Effector memory CD4-positive, alpha-beta T cell (primary cell): ENCODE data around the gene TAC4.

ENCODE experiments used
- DNase-seq, 3 donors: peaks; one replicate each; pipeline ENCODE4 v3.0.0-alpha.2; 2020
- H3K27ac ChIP-seq: 2 replicates; pipeline ENCODE4 v1.7.0; 2013; ENCODE audit warnings: mild to moderate bottlenecking, low read length, moderate library complexity; ENCODE audit not compliant: insufficient read depth, poor library complexity, severe bottlenecking
- H3K27me3 ChIP-seq: replicated peaks from 2 replicates; pipeline ENCODE4 v1.7.0; 2013; ENCODE audit warnings: mild to moderate bottlenecking, low read length; ENCODE audit not compliant: insufficient read depth, control insufficient read depth, poor library complexity, severe bottlenecking
- H3K36me3 ChIP-seq: 2 replicates; pipeline ENCODE4 v1.7.0; 2013; ENCODE audit warnings: mild to moderate bottlenecking, low read length, moderate library complexity; ENCODE audit not compliant: control insufficient read depth, insufficient read depth
- H3K4me1 ChIP-seq: 2 replicates; pipeline ENCODE4 v1.7.0; 2013; ENCODE audit warnings: low read length, mild to moderate bottlenecking; ENCODE audit not compliant: control insufficient read depth, insufficient read depth, poor library complexity, severe bottlenecking
- H3K4me3 ChIP-seq: 2 replicates; pipeline ENCODE4 v1.7.0; 2013; ENCODE audit warnings: low read length, low read depth, mild to moderate bottlenecking; ENCODE audit not compliant: insufficient read depth, poor library complexity, severe bottlenecking
- H3K9me3 ChIP-seq: 2 replicates; pipeline ENCODE4 v1.7.0; 2013; ENCODE audit warnings: mild to moderate bottlenecking, low read length, moderate library complexity; ENCODE audit not compliant: control insufficient read depth

The TAC4 gene

DNA sequence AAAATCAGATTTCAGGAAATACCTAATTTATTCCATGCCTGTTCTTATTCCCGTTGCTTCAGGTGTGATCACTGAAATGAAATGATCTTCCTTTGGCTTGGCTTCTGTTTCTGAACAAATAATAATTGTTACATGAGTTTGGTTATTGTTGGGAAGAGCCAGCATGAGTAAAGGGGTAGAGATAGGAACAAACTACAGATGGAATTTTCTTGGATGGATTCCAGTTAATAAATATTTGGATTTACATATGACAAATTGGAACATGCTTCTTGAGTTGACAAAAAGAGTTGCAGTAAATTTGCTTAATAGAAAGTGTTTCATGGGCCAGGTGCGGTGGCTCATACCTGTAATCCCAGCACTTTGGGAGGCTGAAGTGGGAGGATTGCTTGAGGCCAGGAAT lies 28.2 kb downstream of the TAC4 start:
- peaks cover 37% of the 10 kb centered on the region for H3K36me3 ChIP-seq
- no peaks in the 10 kb centered on the region for H3K27me3 ChIP-seq
- no peak overlapping the region for H3K4me3 ChIP-seq
- no peaks in the 10 kb centered on the region for H3K9me3 ChIP-seq
- H3K27ac ChIP-seq: no peak overlapping the region
- H3K4me1 ChIP-seq: peaks cover 51% of the 10 kb centered on the region
- no peak for DNase-seq

DNA sequence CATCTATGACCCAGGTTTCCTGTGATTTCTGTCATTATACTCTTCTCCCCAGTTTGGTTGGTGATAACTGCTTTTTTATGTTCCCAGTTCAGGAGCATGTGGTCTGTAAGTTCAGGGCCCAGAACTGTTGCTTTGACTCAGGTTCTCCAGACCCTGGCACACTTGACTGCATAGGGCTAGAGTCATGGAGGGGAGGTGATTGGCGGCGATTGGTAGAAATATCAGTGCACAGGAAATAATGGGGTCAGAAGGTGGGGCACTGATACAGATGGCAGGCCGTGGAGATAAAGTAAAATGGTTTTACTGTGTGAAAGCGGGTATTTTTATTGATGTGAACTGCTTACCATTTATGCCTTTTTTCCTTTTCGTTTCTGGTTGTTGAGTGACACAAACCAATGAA lies 28.7 kb downstream of the TAC4 start:
- H3K27me3 ChIP-seq: no peaks in the 10 kb centered on the region
- H3K27ac ChIP-seq: peak overlapping the region; percentile 53
- H3K4me1 ChIP-seq: peaks cover 51% of the 10 kb centered on the region
- peaks cover 32% of the 10 kb centered on the region for H3K36me3 ChIP-seq
- no peaks in the 10 kb centered on the region for H3K9me3 ChIP-seq
- DNase-seq: no peak
- H3K4me3 ChIP-seq: no peak overlapping the region

DNA sequence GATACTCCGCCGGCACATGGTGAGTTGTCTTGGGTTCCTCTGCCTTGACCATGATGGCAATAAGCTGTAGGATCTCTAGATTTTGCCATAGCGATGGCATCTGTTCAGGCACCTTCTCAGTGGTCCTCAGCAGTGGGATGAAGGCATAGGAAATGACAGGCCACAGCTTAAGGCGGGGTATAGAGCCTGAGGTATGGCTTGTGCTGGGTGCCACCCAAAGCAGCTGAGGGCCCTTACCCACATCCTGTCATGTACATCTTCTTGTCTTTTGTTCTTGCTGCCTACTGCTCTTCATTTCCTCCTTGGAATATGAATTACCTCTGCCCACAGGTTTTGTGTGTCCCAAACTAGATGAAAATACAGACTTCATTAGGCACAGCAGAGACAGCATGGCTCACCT lies 29.9 kb downstream of the TAC4 start:
- no peaks in the 10 kb centered on the region for H3K9me3 ChIP-seq
- H3K27me3 ChIP-seq: no peaks in the 10 kb centered on the region
- peak overlapping the region; percentile 21 for H3K4me3 ChIP-seq
- peak overlapping the region; percentile 46 for H3K27ac ChIP-seq
- H3K4me1 ChIP-seq: peaks cover 51% of the 10 kb centered on the region
- peak; percentile 30 to 40 (median 35) for DNase-seq
- H3K36me3 ChIP-seq: peaks cover 28% of the 10 kb centered on the region

DNA sequence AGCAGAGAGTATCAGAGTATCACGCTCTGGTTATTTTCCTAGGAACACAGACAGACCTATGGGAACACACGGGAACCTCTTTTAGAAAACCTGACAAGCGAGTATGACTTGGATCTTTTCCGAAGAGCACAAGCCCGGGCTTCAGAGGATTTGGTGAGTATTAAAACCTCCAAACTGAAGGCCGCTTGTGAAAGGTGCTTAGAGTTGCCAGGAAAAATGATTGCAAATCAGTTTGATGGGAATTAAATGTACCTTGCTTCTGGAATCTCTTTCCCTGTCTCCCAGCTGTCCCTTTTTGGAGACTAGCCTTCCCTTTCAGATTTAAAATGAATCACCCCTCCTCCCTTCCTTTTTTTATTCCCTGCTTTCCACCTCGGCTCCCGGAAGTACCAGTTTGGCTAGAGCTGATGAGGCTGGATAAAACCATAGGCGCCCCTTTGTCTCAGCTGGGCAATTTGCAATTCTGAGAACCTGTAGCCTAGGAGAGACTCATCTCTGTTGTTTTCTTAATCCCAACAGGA lies 32.0 kb downstream of the TAC4 start:
- H3K27me3 ChIP-seq: no peaks in the 10 kb centered on the region
- no peaks in the 10 kb centered on the region for H3K9me3 ChIP-seq
- H3K27ac ChIP-seq: no peak overlapping the region
- peaks cover 16% of the 10 kb centered on the region for H3K36me3 ChIP-seq
- peaks cover 46% of the 10 kb centered on the region for H3K4me1 ChIP-seq
- H3K4me3 ChIP-seq: no peak overlapping the region
- DNase-seq: no peak

DNA sequence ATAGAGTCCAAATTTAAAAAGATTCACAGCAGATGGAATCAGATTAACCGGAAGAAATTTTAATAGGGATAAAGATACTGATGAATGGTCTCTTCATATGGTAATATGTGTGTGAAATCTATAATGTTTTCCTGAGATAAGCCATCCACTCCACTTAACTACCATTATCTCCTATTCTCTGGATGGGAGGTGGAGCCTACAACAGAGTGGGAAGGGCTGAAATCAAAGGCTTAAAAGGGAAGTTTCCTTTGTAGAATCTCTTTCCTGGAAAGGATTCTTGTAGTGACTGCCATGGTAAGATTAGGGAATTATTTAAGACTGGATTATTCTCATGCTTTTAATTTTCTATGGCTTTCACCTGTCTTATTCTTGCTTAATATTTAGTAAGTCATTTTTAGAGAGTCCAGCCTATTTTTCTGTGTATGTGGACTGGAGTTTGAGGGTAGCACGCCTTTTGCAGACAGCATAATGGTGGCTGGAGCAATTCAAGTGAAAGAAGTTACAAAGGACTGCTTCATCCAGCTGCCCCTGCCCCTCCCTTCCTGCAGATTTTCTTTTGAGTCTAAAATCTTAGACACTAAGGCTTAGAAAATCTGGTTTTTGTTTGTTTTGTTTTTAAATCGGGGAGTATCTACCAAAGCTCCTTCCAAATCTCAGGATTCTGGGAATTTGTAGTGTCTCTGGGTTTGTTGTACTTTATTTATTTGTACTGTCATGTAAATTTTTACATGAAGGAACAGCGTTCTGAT lies 32.9 kb downstream of the TAC4 start:
- H3K4me3 ChIP-seq: no peak overlapping the region
- no peaks in the 10 kb centered on the region for H3K9me3 ChIP-seq
- H3K36me3 ChIP-seq: peaks cover 17% of the 10 kb centered on the region
- H3K4me1 ChIP-seq: peaks cover 39% of the 10 kb centered on the region
- no peaks in the 10 kb centered on the region for H3K27me3 ChIP-seq
- no peak for DNase-seq
- no peak overlapping the region for H3K27ac ChIP-seq

DNA sequence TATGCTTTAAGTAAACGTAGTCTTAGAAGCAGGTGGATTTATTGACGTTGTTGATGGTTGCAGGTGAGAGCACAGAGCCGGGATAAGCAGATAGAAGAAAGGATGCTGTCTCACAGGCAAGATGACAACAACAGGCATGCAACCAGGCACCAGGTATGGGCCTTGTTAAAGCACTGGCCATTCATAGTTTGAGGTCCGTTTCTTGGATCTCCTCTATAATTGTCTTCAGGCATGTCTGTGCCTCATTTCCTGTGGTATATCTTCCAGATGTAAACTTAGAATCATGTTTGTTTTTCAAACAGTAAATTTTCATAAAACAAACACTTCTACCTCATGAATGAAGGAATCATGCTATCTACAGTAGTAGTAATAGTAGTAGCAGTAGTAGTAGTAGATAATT lies 38.8 kb downstream of the TAC4 start:
- H3K4me3 ChIP-seq: no peak overlapping the region
- H3K36me3 ChIP-seq: peaks cover 59% of the 10 kb centered on the region
- H3K27ac ChIP-seq: no peak overlapping the region
- no peaks in the 10 kb centered on the region for H3K9me3 ChIP-seq
- H3K27me3 ChIP-seq: no peaks in the 10 kb centered on the region
- DNase-seq: no peak
- H3K4me1 ChIP-seq: no peaks in the 10 kb centered on the region

DNA sequence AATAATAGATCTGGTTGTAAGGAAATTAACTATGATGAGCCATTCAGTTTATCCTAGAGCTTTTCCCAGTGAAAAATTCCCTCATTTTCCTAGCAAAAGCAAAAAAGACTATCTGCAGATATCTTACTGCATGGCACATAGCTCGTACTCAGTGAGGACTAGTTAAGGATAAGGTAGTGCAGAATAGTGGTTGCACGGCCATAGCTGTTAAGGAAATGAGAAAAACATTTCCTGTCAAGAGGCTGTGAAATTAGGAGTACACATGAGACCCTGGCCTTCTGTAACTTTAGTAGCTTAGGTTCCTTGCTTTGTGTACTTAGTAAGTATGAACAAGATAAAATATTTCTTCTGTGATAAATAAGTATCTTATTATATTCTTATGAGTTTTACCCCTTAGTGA lies 49.1 kb downstream of the TAC4 start:
- no peak overlapping the region for H3K27ac ChIP-seq
- H3K36me3 ChIP-seq: peaks cover 73% of the 10 kb centered on the region
- no peaks in the 10 kb centered on the region for H3K27me3 ChIP-seq
- DNase-seq: no peak
- H3K4me1 ChIP-seq: peaks cover 6% of the 10 kb centered on the region
- H3K4me3 ChIP-seq: no peak overlapping the region
- H3K9me3 ChIP-seq: no peaks in the 10 kb centered on the region

DNA sequence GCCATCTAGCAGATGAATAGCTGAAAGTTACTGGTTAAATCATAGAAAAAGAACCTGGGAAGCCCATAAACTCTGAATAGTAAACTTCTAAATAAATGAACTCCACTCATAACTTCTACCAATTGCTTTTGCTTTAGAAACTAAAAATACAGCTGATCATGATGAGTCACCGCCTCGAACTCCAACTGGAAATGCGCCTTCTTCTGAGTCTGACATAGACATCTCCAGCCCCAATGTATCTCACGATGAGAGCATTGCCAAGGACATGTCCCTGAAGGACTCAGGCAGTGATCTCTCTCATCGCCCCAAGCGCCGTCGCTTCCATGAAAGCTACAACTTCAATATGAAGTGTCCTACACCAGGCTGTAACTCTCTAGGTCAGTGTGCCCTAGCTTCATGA lies 49.7 kb downstream of the TAC4 start:
- Histone ChIP-seq H3K4me3 (no peak overlapping the region), H3K27me3 (no peaks in the 10 kb centered on the region), H3K9me3 (no peaks in the 10 kb centered on the region), H3K27ac (no peak overlapping the region), H3K4me1 (peaks cover 6% of the 10 kb centered on the region), H3K36me3 (peaks cover 78% of the 10 kb centered on the region)
- no peak for DNase-seq

DNA sequence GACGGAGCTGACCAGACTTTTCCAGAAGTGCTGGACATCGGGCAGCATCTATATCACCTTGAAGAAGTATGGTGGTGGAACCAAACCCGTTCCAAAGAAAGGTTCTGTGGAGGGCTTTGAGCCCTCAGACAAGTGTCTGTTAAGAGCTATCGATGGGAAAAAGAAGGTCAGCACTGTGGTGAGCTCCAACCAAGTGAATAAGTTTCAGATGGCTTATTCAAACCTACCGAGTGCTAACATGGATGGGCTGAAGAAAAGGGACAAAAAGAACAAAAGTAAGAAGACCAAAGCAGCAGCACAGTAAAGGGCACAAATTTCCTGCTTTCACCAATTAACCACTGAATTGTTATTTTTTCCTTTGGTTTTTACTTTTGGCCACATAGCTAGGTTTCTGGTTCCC lies 52.5 kb downstream of the TAC4 start:
- no peak overlapping the region for H3K4me3 ChIP-seq
- peaks cover 12% of the 10 kb centered on the region for H3K4me1 ChIP-seq
- no peak for DNase-seq
- H3K27me3 ChIP-seq: no peaks in the 10 kb centered on the region
- H3K36me3 ChIP-seq: peaks cover 78% of the 10 kb centered on the region
- no peak overlapping the region for H3K27ac ChIP-seq
- H3K9me3 ChIP-seq: no peaks in the 10 kb centered on the region

DNA sequence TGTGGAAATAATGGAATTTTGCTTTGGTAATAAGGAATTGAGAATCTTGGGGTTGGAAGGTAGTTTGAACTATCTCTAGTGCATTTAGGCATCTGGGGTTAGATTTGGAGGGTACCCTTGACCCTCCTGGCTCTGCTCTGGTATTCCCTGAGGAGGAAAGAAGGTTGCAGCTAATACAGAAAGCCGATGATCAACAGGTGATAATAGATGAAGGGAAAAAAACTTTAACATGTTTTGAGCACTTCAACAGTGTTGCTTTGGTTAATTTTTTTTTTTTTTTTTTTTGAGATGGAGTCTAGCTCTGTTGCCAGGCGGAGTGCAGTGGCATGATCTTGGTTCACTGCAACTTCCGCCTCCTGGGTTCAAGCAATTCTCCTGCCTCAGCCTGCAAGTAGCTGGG lies 54.6 kb downstream of the TAC4 start:
- Histone ChIP-seq H3K27ac (no peak overlapping the region), H3K27me3 (no peaks in the 10 kb centered on the region), H3K4me1 (peaks cover 19% of the 10 kb centered on the region), H3K36me3 (peaks cover 61% of the 10 kb centered on the region), H3K9me3 (no peaks in the 10 kb centered on the region), H3K4me3 (no peak overlapping the region)
- DNase-seq: no peak
